NCI-H1694 treated with DMSO at 0.1 percent for 48 hours (cell line): ENCODE data around the gene ABLIM1.

Experiments used
- DNase-seq: peaks from one replicate; lab custom pipeline; 2025; lab: John Stamatoyannopoulos, UW

The ABLIM1 gene

GRCh38 chr10:114544045-114544659, 113.9 kb downstream of the ABLIM1 start:
- DNase-seq, result no peak

- no peak for DNase-seq
Observed at GRCh38 chr10:114543456-114543855, 114.6 kb downstream of the ABLIM1 start.

GRCh38 chr10:114542373-114542772, 115.7 kb downstream of the ABLIM1 start:
- DNase-seq, result no peak

- no peak for DNase-seq
Observed at GRCh38 chr10:114541797-114542160, 116.3 kb downstream of the ABLIM1 start.

GRCh38 chr10:114541081-114541796, 116.8 kb downstream of the ABLIM1 start:
- no peak for DNase-seq

GRCh38 chr10:114540236-114540635, 117.8 kb downstream of the ABLIM1 start:
- no peak for DNase-seq

- DNase-seq, result no peak
Observed at GRCh38 chr10:114539623-114540022, 118.5 kb downstream of the ABLIM1 start.

GRCh38 chr10:114538181-114538906, 119.7 kb downstream of the ABLIM1 start:
- DNase-seq, result no peak

- DNase-seq, result no peak
Observed at GRCh38 chr10:114537736-114538135, 120.3 kb downstream of the ABLIM1 start.

GRCh38 chr10:114534571-114534981, 123.5 kb downstream of the ABLIM1 start:
- no peak for DNase-seq

GRCh38 chr10:114532226-114532625, 125.8 kb downstream of the ABLIM1 start:
- DNase-seq, result no peak

GRCh38 chr10:114526504-114527238, 131.4 kb downstream of the ABLIM1 start:
- peak; percentile 58 for DNase-seq

GRCh38 chr10:114526126-114526503, 132.0 kb downstream of the ABLIM1 start:
- no peak for DNase-seq

- no peak for DNase-seq
Observed at GRCh38 chr10:114525368-114525949, 132.6 kb downstream of the ABLIM1 start.

GRCh38 chr10:114523876-114524275, 134.2 kb downstream of the ABLIM1 start:
- DNase-seq, result no peak

- DNase-seq, result no peak
Observed at GRCh38 chr10:114521255-114521654, 136.8 kb downstream of the ABLIM1 start.

- no peak for DNase-seq
Observed at GRCh38 chr10:114520453-114520852, 137.6 kb downstream of the ABLIM1 start.

- no peak for DNase-seq
Observed at GRCh38 chr10:114519756-114520293, 138.2 kb downstream of the ABLIM1 start.

GRCh38 chr10:114519306-114519669, 138.8 kb downstream of the ABLIM1 start:
- no peak for DNase-seq

- no peak for DNase-seq
Observed at GRCh38 chr10:114518401-114519305, 139.4 kb downstream of the ABLIM1 start.
